Medulla oblongata (tissue), 1 donor: ENCODE measurements around the gene ETV6.

Experiments
- DNase-seq: peaks from one replicate; pipeline ENCODE4 v3.0.0-alpha.2; 2015; ENCODE audit errors: extremely low spot score

Gene ETV6

DNA sequence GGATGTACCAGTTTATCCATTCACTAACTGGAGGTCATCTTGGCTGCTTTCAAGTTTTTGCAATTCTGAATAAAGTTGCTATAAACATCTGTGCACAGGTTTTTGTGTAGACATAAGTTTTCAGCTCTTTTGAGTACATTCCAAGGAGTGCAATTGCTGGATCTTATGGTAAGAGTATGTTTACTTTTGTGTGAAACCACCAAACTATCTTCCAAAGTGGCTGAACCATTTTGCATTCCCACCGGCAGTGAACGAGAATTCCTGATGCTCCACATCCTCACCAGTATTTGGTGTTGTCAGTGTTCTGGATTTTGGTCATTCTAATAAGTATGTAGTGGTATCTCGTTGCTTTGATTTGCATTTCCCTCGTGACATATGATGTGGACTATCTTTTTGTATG lies 270.8 kb downstream of the ETV6 start:
- no peak for DNase-seq

DNA sequence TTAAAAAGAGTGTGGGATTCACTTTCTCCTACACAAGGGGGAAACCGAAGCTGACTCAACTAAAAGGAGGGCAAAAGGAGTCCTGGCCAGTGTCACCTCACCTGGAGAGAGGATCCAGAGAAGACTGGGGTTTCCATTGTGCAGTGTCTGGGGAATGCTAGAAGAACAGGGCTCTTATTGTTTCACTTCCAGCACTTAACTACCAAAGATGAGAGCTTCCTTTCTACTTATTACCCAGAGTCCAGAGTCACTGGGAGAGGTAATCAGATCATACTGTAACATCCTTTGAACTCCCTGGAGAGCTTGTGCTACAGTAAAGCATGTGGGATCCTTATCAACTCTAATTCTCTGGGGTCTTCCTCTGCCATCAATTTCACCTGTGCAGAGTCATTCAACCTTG lies 272.9 kb downstream of the ETV6 start:
- DNase-seq, result no peak

GRCh38 chr12:11923067-11923466 lies 273.6 kb downstream of the ETV6 start:
- DNase-seq, result no peak

DNA sequence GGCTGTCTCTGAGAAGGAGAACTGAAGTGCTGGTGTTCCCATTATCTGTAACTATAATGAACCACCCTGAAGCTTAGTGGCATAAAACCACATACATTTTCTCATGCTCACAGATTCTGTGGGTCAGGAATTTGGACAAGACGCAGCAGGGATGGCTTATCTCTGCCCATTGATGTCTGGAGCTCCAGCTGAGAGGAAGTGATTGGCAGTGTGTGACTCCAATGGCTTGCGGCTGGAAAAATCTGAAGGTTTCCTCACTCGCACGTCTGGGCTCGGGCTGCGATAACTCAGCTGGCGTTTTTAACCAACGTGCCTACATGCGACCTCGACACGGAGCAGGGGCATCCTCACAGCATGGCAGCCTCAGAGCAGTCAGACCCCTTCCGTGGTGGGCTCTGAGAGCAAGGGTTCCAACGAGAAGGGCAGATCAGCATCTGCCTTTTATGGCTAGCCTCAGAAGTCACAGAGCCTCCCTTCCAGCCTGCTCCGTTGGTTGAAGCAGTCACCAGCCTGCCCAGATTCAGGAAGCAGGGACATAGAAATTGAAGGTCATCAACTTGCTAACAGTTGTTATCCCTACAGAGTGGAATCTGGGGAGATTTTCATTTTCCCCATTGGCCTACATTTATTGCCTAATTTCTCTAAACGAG lies 277.9 kb downstream of the ETV6 start:
- no peak for DNase-seq

GRCh38 chr12:11929714-11930113 lies 280.2 kb downstream of the ETV6 start:
- no peak for DNase-seq

DNA sequence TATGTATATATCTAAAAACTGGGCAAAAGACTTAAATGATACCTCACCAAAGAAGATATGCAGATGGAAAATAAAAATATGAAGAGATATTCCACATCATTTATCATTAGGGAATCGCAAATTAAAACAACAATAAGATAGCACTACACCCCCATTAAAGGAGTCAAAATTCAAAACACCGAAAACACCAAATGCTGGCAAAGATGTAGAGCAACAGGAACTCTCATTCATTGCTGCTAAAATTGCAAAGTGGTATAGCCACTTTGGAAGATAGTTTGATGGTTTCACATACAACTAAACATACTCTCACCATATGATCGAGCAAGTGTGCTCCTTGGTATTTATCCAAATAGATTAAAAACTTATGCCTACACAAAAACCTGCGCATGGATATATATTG lies 289.7 kb downstream of the ETV6 start:
- no peak for DNase-seq

DNA sequence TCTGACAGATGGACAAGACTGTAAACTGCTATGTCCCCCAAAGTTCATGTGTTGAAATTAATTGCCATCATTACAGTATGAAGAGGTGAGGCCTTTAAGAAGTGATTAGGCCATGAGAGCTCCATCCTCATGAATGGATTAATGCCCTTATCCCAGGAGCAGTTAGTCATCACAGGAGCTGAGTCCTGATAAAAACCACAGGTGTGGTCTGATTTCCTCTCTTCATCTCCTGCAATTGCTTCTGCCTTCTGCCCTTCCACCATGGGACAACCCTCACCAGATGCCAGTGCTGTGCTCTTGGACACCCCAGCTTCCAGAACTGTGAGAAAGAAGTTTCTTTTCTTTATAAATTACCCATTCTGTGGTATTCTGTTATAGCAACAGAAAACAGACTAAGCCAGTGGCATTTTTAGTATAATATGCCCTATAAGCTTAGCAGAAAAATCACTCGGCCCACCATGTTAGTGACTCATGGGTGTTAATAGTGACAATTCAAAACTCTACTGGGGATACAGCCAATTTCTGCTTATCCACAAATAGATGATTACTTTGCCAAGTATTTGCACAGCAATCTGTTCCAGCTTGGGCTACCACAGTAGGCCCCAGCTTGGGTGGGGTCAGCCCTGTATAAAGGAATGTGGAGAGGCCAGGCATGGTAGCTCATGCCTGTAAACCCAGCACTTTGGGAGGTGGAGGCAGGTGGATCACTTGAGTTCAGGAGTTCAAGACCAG lies 292.3 kb downstream of the ETV6 start:
- DNase-seq, result no peak

DNA sequence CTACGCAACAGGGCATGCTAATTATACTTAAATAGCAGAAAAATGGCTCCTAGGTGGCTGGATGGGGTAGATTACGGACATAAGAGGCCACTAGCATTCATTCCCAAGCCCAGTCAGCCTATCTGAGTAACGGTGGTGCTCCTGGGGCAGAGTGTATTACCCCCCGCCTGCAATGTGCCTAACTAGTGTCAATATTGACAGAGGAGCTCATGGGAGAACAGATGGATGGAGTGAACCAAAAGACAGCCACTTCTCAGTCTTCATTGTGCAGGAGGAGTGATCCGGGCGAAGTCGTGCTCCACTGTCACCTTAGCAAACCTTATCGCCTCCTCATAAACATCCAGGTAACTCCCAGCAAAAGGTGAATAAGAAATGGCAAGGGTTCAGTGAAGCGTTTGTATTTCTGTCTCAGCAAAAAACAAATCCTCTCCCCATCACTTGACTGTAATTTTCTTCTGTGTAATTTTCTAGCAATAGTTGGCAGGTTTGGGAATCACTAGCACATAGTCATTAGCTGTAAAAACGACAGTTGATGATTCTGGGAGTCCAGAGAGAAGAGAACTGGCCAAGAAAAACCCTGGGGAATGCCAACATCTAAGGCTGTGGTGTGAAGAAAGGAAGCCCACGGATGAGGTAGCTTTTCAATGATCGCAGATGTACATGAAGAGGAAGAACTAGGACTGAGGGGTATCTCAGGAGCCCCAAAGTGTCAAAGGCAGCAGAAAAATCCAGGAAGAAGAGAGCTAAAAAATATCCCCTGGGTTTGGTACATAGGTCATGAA lies 294.6 kb downstream of the ETV6 start:
- no peak for DNase-seq
